ENCODE results near the gene KCNAB1.
"Not testable (repeated sequence)": the region's sequence is repeated elsewhere in the genome, so short reads cannot be mapped to it uniquely, and the experiment has no call there.

DNA sequence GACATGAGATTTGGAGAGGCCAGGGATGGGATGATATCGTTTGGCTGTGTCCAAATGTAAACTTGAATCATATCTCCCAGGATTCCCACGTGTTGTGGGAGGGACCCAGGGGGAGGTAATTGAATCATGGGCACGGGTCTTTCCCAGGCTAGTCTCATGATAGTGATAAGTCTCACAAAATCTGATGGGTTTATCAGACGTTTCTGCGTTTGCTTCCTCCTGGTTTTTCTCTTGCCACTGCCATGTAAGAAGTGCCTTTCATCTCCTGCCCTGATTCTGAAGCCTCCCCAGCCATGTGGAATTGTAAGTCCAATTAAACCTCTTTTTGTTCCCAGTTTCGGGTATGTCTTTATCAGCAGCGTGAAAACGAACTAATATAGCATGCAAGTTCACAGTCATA is 442.1 kb downstream of the KCNAB1 start:
- not testable (repeated sequence) for TF ChIP-seq CTCF (IDR thresholded peaks at IDR 0.05; ENCODE audit: poor library complexity); EZH2 (IDR thresholded peaks at IDR 0.05; ENCODE audit: borderline replicate concordance)

Data from hepatocyte (in vitro differentiated cells).